ENCODE measurements around the gene OR6B1. TPM values are rescaled to one million over a fixed set of nuclear protein-coding genes. Genes with fewer than 3 reads are reported as not detected.

OR6B1 gene
- total RNA-seq, 1 donor from 2014 or later: not detected

- Mint-ChIP-seq H3K27ac (no peak overlapping the region), H3K36me3 (no peaks in the 10 kb centered on the region), H3K9me3 (no peaks in the 10 kb centered on the region), H3K4me3 (no peak overlapping the region), H3K4me1 (ENCODE audit: unreplicated experiment) (no peaks in the 10 kb centered on the region), H3K27me3 (no peaks in the 10 kb centered on the region)
- no peak for TF ChIP-seq CTCF (conservative IDR thresholded peaks at IDR 0.05)
- no peak for DNase-seq (ENCODE audit: extremely low spot score, unreplicated experiment)
Measured at GRCh38 chr7:143975617-143976016, 24.5 kb upstream of the OR6B1 start.

GRCh38 chr7:143978585-143978984 lies 21.5 kb upstream of the OR6B1 start:
- H3K4me1 Mint-ChIP-seq (ENCODE audit: unreplicated experiment): no peaks in the 10 kb centered on the region

GRCh38 chr7:143979359-143979758 lies 20.8 kb upstream of the OR6B1 start:
- Mint-ChIP-seq H3K27me3 (no peaks in the 10 kb centered on the region), H3K27ac (no peak overlapping the region), H3K4me3 (no peak overlapping the region), H3K9me3 (no peaks in the 10 kb centered on the region), H3K4me1 (ENCODE audit: unreplicated experiment) (no peaks in the 10 kb centered on the region), H3K36me3 (no peaks in the 10 kb centered on the region)
- TF ChIP-seq CTCF (conservative IDR thresholded peaks at IDR 0.05): no peak
- DNase-seq (ENCODE audit: extremely low spot score, unreplicated experiment): no peak

More at GRCh38 chr7:143978585-143978984, 21.5 kb upstream of the OR6B1 start:
- DNase-seq (ENCODE audit: extremely low spot score, unreplicated experiment): no peak
- H3K9me3 Mint-ChIP-seq: no peaks in the 10 kb centered on the region
- H3K27me3 Mint-ChIP-seq: no peaks in the 10 kb centered on the region
- H3K4me3 Mint-ChIP-seq: no peak overlapping the region
- TF ChIP-seq CTCF (conservative IDR thresholded peaks at IDR 0.05): no peak
- H3K36me3 Mint-ChIP-seq: no peaks in the 10 kb centered on the region
- H3K27ac Mint-ChIP-seq: no peak overlapping the region

GRCh38 chr7:143979998-143980397 lies 20.1 kb upstream of the OR6B1 start:
- Mint-ChIP-seq H3K4me3 (no peak overlapping the region), H3K9me3 (no peaks in the 10 kb centered on the region), H3K4me1 (ENCODE audit: unreplicated experiment) (no peaks in the 10 kb centered on the region), H3K27me3 (no peaks in the 10 kb centered on the region), H3K36me3 (no peaks in the 10 kb centered on the region), H3K27ac (no peak overlapping the region)
- TF ChIP-seq CTCF (conservative IDR thresholded peaks at IDR 0.05): no peak
- no peak for DNase-seq (ENCODE audit: extremely low spot score, unreplicated experiment)

- Mint-ChIP-seq H3K27ac (no peak overlapping the region), H3K36me3 (no peaks in the 10 kb centered on the region), H3K9me3 (no peaks in the 10 kb centered on the region), H3K4me1 (ENCODE audit: unreplicated experiment) (no peaks in the 10 kb centered on the region), H3K4me3 (no peak overlapping the region), H3K27me3 (no peaks in the 10 kb centered on the region)
- no peak for TF ChIP-seq CTCF (conservative IDR thresholded peaks at IDR 0.05)
- DNase-seq (ENCODE audit: extremely low spot score, unreplicated experiment): no peak
Measured at GRCh38 chr7:143980746-143981510, 19.2 kb upstream of the OR6B1 start.

Data from type B pancreatic cell (in vitro differentiated cells).